Central memory CD4-positive, alpha-beta T cell (primary cell): ENCODE measurements around the gene MED27.

Source experiments
- DNase-seq: peaks from one replicate; pipeline ENCODE4 v3.0.0; 2022

Gene MED27

DNA sequence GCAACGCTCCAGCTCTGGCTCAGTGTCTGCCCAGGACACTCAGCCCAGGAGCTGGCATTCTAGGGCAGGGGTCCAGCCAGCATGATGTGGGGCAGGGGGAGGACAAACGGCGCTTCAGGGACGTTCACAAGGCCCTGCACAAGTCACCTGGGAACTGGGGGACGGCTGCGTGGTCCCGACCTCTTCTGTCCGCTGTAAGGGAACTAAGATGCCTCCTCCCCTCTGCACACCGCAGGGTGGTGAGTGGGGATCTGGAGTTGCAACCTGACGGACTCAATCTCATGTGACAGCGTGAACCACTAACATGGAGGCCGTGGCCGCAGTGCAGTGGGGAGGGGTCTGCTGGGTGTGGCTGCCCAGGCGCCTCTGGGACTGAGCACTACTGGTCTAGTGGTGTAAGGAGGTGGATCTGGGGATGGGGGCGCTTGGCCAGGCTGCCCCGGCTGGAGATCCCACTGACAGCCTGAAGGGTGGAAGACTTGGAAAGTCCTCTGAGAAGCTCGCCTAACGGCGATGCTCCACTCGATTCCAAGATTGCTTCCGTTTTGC lies 251.8 kb downstream of the MED27 start:
- no peak for DNase-seq

DNA sequence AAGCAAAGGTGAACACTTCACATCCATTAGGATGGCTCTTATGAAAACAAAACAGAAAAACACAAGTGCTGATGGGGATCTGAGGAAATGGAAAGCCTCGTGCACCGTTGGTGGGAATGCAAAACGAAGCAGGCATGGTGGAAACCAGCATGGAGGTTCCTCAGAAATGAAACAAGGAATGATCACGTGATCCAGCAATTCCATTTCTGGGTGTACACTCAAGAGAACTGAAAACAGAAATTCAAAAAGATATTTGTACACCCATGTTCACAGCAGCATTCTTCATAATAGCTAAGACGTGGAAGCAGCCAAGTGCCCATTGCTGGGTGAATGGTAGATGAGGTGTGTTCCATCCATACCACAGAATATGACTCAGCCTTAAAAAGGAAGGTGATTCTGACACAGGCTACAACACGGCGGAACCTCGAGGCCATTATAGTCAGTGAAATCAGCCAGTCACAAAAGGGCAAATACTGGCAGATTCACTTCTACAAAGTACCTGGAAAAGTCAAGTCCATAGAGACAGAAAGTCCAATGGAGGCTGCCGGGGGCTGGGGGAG lies 252.6 kb downstream of the MED27 start:
- no peak for DNase-seq

DNA sequence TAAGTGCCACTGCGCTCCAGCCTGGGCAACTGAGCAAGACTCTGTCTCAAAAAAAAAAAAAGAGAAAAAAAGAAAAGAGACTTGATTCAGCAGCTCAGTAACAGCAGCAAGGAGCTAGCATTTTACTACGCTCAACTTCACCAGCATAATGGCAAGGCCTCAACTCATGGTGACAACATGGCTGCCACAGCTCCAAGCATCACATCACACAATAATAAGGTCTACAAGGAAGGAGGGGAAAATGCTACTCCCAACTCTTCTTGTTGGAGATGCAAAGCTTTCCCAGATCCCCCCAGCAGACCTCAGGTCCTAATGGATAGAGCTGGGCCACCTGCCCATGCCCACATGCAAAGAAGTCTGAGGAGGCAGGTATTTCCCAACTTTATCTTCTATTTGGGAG lies 253.6 kb downstream of the MED27 start:
- no peak for DNase-seq

DNA sequence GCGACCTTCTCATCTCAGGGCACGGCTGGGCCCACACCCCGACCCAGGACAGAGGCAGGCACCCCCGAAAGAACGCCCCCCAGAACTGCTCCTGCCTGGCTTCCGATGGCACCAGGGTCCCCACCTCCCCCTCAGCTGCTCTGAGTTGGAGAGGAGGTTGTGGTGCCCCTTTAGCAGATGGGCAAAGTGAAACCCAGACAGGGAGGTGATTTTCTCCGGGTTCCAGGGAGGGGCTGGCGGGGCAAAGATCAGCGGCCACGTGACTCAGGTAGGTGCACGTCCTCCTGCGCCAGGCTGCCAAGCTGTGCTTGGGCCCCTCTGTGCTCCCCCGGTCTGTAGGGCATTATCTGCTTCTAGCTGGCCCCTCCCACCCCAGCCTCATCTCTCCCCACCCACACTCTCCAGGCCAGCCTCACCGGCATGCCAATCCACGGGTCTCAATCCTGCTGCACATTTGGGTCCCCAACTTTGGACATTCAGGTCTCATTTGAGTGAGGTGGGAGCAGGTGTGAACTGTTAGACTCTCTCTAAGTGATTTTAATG lies 254.6 kb downstream of the MED27 start:
- DNase-seq = no peak

DNA sequence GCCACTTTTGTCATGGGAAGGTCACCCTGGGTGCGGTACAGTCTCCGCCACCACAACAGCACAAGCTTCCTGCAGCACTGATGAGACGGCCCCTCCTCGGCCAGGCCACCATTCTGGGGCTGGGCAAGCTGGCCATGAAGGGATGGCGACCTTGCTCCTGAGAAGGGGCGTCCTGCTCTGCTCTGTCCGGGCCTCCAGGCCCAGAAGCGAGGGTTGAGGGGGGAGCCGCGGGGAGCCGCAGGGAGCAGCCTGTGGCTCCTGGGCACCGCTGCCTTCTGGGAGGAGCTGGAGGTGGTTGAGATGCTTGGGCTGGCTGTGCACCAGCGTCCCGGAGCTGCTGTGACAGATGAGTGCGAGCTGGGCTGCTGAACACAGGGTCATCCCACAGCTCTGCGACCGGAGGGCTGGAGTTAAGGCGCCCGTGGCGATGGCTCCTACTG lies 255.5 kb downstream of the MED27 start:
- DNase-seq = no peak

DNA sequence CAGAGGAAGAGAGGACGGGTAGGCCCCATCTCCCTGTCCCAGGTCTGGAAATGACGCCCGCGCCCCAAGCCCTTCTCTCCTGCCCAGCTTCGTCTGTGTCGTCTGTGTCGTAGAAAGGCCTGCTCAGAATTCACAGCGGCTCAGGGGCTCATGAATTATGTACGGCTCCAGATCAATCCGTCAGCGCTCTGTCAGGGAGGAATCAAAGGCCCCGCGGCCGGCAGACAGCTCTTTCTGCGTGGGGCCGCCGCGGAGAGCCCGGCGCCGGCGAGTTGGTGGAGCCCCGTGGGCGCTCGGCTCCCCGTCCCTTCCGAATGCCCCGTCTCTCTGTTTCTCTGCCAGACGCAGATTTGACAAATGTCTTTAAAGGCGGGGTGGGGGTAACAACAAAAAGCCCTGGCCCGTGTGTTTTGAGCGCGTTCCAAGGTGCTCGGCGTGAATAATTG lies 255.9 kb downstream of the MED27 start:
- DNase-seq = no peak

DNA sequence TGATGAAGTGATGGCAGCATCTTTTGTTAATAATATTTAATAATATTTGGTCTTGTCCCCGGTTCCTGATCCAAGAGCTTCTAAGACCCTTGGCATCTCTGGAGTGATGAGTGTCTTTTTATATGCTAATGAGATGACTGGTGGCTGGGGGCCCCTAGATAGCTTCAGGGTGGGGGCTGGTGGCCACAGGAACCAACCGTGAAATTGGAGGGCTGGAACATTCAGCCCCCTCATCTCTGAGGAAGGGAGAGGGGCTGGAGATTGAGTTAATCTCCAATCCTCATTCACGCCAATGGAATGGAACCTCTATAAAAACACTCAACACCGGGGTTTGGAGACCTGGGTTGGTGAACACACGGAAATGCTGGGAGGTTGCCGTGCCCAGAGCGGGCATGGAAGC lies 261.6 kb downstream of the MED27 start:
- no peak for DNase-seq

DNA sequence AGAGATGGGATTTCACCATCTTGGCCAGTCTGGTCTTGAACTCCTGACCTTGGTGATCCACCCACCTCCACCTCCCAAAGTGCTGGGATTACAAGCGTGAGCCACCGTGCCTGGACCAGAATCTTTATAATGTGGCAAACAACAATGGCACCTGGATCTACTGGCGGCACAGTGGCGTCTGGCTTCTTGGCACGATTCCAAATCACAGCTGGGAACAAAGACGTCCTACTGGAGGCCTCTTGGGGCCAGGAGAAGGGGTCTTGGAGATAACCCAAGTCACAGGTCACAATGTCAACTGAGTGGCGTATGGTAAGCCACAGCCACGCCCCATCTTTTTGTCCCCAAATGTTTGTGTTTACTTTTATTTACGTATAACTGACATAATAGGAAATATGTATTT lies 262.0 kb downstream of the MED27 start:
- DNase-seq = no peak

DNA sequence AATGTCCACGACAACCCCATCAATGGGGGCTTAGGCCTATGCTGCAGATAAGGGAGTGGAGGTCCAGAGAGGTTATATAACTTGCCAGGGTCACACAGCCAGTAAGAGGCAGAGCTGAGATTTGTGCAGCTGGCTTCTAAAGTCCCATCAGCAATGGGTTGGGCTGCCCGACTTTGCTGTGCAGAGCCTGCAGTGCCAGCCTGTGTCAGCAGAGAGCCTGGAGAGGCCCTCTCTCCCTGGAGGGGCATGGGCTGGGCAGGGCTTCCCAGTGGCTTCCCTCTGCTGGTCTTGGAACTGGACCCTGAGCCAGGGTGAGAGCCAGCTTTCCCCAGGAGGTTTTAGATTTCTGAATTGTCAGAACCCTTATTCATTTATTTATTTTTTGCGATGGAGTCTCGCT lies 262.6 kb downstream of the MED27 start:
- no peak for DNase-seq

DNA sequence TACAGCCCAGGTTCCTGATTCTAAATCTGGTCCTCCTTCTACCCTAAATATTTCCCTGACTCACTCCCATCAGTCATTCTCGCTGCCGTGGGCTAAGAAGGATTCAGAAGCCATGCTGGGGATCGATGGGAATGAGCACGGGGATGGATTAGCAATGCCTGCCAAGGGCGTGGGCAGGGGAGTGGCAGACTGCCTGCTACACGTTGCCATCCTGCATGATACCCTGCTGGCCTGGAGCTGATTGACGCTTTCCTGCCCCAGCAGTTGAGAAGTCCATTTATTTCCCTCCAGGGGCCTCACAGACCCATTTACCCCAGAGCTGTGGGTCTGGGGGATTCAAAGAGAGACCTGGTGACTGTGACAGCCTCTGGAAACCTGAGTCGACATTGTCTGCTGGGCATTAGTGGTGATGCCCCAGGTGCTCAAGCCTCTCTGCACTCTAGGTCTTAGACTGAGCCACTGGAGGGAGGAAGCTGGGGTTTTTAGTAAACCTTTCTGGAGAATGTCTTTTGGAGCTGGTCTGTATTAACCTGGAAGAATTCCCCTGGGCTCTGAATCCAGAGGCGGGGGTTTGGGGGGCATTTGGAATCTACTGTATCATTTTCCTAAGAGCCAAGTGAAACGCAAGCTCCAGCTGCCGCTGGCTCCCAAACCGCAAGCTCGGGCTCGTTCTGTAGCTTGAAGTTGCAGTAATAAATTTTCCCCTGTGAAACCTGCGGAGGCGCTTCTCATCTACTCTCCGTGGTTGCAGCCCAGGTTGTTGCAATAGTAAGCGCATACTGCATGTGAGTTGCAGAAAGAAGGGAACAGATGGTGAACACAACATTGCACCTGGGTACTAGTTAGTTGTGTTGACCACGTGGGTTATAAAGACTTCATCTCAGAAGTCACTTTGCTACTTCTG lies 263.4 kb downstream of the MED27 start:
- no peak for DNase-seq

DNA sequence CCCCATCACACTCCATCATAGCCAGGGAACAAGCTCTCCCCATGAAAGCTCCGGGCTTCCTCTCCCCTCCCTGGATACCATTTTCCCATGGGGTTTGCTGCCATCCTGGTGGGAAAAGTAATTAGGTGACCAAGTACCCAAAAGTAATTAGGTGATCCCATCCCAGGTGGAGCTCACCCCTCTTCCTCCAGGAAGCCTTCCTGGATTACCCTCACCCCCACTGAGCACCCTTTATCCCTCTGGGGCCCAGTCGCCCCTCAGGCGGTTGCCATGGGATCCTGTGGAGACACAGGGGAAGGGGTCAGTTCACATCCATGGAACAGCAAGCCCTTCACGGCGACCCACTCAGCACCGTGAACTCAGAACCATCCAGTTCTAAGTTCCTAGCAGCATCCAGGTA lies 265.0 kb downstream of the MED27 start:
- no peak for DNase-seq

DNA sequence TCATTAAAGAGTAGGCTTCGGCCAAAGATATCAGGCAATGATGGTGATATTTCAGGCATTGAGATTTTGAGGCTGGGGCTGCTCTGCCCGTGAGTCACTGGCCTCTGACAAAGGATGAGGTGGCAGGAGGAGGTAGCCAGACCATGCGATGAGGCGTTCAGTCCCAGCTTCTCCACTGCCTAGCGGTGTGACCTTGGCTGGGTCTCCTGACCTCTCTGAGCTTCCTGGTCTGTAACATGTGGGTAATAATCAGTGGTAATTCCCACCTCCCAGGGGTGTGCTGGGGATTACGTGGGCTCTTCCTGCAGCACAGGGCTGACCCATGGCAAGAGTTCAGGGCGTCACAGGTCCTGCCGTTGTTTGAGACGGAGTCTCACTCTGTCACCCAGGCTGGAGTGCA lies 266.6 kb downstream of the MED27 start:
- no peak for DNase-seq

DNA sequence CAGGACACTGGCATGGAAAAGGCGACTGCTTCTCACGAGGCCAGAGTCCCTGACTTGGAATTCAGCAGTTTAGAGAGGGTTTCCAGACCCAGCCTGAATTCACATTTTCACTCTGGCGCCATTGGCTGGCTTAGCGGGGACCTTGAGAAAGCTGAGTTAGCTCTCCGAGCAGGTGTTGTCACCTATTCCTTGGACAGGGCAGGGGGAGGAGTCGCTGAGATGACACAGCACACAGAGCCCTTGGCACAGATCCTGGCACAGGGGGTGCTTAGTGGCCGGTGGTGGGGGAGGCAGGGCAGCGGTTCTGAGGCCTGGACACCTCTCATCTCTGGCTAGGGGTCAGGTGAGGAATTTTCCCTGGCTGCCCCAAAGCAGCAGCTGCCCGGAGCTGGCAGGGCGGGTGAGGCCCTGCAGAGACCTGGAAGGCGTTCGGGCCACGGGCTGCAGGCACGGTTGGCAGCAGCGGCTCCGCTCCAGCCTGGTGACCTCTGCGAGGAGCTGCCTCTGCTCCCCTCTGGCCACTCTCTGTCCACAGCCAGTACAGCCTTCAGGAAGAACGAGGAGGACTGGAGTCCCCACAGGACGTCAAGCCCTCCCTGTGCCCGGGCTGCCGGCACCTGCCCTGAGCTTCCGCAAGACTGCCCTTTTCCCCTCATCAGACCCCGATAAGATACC lies 267.4 kb downstream of the MED27 start:
- no peak for DNase-seq

DNA sequence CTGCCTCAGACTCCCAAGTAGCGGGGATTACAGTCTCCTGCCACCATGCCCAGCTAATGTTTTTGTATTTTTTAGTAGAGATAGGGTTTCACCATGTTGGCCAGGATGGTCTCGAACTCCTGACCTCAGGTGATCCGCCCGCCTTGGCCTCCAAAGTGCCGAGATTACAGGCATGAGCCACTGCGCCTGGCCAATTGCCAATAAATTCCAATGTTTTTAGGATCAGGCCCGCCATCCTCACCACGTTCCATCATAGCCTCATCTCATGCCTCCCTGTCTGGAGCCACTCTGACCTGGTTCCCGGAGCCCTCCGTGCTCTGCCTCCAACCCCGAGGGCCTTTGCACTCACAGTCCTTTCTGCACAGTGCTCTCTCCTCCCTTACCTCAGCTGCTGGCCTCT lies 268.3 kb downstream of the MED27 start:
- DNase-seq = no peak

DNA sequence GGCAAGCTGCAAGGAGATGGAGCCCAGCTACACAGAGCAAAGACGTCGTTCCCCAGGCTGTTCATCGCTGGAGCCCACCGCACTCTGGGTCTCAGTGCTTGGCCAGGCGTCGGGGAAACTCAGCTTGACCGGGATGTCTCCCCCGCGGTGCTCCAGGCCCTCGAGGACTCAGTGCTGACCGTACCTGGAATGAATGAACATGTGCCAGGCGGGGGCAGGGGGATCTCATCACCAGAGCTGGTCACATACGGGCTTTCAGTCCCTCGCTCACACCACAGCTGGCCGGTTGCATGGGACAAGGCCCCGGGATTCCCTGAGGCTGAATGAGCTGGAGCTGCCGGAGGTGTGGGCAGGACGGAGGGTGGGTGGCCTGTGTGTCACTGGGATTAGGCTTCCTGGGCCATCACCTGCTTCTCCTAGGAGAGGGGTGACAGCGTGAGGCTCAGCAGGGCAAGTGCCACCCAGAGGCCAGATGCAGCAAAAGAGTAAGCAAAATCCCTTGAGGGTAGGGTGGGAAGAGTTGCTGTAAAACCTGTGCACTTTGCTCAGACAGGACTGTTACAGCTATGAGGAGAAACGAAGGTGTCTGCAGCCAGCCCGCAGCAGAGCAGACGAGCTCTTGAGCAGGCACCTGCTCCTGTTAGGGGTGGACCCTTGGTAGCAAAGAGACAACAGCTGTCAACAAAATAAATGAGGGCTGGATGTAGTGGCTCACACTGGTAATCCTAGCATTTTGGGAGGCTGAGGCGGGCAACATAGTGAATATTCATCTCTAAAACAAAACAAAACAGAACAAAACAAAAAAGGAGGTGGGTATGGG lies 269.1 kb downstream of the MED27 start:
- no peak for DNase-seq
